Hematopoietic multipotent progenitor cell treated with erythropoietin and hydrocortisone succinate and interleukin-3 and kit ligand, for 4 days (in vitro differentiated cells): ENCODE measurements around the gene CRISP1.
"Not testable (repeated sequence)": the region's sequence is repeated elsewhere in the genome, so short reads cannot be mapped to it uniquely, and the experiment has no call there.

Experiments used
- DNase-seq: peaks from one replicate; pipeline ENCODE4 v3.0.0-alpha.2; 2015

Gene CRISP1

DNA sequence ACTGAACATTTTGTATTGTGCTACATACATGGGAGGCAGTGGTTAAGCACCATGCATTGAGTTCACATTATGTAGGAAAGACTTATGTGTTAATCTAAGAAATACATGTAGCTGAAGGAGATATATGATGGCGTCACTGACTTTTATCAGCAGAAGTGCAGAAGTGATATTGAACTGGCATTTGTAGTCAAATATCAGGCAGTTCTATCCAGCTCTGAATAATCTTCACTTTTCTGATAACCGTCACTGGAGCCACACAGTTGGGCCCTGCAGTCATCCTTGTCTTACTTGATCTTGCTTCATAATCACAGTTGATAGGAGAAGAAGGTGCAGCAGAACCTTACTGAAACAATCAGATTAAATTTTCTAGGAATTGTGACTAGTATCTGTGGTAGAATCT lies 26.4 kb downstream of the CRISP1 start:
- peak; percentile 46 for DNase-seq

DNA sequence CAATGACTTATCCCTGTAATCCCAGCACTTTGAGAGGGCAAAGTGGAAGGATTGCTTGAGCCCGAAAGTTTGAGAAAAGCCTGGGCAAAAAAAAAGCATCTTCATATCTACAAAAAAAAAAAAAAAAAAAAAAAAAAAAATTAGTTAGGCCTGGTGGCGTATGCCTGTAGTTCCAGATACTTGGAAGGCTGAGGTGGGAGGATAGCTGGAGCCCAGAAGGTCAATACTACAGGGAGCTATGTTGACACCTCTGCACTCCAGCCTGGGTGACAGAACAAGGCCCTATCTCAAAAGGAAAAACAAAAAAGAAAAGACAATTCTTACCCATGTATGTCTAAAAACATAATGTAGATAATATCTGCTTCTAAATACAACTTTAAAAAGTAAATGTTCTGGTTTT lies 27.2 kb downstream of the CRISP1 start:
- no peak for DNase-seq

DNA sequence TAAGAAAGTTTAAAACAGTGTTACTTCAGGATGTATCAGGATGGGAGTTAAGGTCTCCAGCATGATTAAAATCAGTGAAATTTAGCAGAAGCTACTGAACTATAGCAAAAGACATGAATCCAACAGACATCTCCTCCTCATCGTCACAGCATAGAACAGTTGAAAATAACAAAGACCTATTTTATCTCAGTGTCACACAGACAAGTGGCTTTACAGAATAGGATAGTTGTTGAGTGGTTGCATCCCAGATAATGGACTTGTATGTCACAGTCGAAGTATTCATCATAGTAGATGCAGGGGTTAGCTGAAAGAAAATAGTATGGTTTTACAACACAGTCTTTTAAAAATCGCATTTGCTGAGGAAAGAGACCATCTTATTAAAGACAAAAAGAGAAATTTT lies 31.2 kb downstream of the CRISP1 start:
- DNase-seq, result peak; percentile 28

DNA sequence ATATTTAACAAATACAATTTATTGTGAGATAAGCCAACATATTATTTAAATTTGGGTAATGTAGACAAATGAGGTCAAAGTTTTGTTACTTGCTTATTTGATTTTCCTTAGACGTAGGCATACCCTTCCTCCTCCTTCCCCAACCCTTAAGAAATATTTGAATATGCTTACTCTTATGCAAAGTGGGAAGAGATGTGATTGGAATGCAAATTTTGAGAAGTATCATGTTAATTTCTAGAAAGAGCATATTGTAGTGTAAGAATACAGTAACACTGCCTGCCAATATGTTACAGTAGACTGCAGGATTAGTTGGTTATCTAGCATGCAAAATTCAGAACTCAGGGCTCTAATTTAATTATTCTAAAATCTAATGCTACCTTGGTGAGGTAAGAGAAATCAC lies 32.9 kb downstream of the CRISP1 start:
- no peak for DNase-seq

- DNase-seq, result peak; percentile 44
Observed at GRCh38 chr6:49826743-49827406, 39.5 kb downstream of the CRISP1 start.

DNA sequence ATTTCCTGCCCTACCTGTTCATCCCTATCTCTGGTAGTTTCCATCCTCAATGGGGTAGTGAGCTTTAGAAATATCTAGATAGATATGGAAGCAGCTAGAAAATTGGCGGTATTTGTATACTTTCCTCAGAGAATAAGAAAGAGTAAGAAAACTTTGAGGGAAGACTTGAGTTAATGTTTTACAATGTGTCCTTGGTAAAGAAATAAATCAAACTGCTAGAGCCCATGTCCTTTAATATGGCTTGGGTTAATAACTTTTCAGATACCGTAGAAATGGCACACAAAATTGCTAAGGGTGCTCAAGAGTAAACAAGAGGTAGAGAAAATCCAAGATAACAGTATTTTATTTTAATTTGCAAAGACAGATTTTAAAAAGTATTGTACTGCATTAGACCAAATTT lies 51.2 kb downstream of the CRISP1 start:
- no peak for DNase-seq

DNA sequence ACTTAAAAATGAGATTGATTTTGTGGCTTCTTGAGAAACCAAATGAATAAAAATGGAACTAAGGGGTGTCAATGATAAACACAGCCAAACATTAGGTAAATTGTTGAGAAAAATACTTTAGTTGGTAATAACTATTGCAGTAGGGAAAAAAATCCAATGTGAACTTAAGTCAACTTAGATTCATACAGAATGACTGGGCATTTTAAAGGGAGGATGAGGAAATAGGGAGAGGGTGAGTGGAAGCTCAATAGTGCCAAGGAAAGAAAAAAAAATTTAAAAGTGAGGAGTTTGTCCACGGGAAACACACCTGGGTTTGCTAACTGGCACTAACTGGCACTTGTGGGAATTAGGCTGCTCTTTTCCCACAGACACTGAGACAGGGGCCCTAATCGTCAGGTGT lies 53.1 kb downstream of the CRISP1 start:
- no peak for DNase-seq

DNA sequence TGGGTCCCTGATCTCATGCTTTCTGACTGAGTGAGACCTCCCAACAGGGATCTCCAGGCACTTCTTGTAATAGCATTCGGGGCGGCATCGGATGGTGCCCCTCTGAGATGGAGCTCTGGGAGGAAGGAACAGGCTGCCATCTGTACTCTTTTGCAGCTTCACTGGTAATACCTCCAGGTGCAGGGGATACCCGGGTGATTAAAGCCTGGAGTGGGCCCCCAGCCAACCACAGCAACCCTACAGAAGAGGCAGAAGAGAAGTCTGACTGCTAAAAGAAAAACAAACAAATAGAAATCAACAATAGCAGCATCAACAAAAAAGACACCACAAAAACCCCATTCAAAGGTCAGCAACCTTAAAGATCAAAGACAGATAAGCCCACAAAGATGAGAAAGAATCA lies 60.2 kb downstream of the CRISP1 start:
- no peak for DNase-seq

DNA sequence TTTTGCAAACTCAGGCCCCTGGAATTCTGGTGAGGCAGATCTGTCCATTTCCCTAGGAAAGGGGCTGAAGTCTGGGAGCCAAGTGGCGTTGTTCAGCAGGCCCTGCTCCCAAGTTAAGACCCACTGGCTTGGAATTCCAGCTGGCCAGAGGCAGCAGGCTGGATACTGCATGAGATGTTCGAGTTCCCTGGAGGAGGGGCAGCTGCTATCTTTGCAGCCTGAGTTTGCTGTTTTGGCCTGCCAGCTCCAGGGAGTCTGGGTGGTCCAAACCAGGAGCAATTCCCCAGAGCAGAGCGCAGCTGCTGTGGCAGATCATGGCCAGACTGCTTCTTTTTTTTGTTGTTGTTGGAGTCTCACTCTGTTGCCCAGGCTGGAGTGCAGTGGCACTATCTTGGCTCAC lies 61.1 kb downstream of the CRISP1 start:
- DNase-seq, result no peak

- DNase-seq, result no peak
Observed at GRCh38 chr6:49801525-49801924, 64.8 kb downstream of the CRISP1 start.

- DNase-seq, result no peak
Observed at GRCh38 chr6:49799090-49799489, 67.2 kb downstream of the CRISP1 start.

GRCh38 chr6:49796842-49797455 lies 69.4 kb downstream of the CRISP1 start:
- not testable (repeated sequence) for DNase-seq

DNA sequence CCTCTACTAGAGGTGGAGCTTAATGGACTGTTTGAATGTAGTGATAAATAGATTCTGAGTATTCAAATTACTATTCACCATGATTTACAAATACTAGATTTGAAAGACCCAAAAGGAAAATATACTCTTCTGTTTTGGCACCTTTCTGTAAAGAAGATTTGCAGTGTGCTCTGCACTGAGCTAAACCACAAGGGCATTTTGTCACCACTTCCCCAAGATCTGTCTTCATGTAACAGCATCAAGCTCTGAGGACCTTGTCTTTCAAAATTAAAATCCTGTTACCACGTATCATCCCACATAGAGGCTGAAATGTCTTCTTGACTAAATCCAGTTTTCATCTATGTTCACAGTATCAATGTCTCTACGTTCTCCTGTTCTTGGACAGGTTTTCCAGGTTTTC lies 76.0 kb downstream of the CRISP1 start:
- DNase-seq, result peak; percentile 59

DNA sequence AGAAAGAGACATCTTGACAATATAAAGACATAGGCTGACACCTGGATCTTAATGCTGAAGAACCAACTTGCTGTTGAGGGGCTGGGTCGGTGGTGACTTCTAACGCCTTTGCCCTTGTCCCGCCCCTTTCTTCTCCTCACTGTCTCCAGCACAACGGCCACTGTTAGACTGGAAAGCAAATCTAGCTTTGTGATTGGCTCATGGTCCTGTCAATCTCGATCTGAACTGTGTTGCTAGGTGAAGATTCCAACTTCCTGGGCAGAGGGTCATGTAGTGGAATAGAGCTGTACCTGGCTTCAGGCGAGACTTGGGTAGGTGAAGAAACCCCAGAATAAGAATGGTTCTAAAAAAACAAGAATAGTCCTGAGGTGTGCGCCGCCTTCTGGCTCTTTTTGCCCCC lies 79.2 kb downstream of the CRISP1 start, which contains the start of gene PGK2:
PGK2 (minus strand) TSS at position 110 of the 400 bp plus-strand sequence; CDS start at position 12, 98 bp downstream.
- DNase-seq, result no peak

GRCh38 chr6:49784272-49784671 lies 82.1 kb downstream of the CRISP1 start:
- DNase-seq, result no peak
